ENCODE measurements around the gene BBS9. TPM values are rescaled to one million over a fixed set of nuclear protein-coding genes. Genes with fewer than 3 reads are reported as not detected.

Gene BBS9
- polyA plus RNA-seq, 4 donors = 2.0 to 8.8 (median 3.0) TPM

GRCh38 chr7:33379891-33380525 lies 250.6 kb downstream of the BBS9 start:
- Histone ChIP-seq H3K4me3 (ENCODE audit: low read depth in 1 of 3, low read length in 3 of 3) (no peak overlapping the region), H3K36me3 (ENCODE audit: control insufficient read depth in 3 of 3, insufficient read depth in 2 of 3, low read depth in 1 of 3, low read length in 3 of 3) (peaks cover 0 to 10% (median 0%) of the 10 kb centered on the region in 3 donors), H3K27me3 (ENCODE audit: control insufficient read depth in 3 of 3, insufficient read depth in 3 of 3, low read length in 3 of 3) (no peaks in the 10 kb centered on the region), H3K9me3 (ENCODE audit: control insufficient read depth in 2 of 2, insufficient read depth in 1 of 2, low read depth in 1 of 2, low read length in 1 of 2) (no peaks in the 10 kb centered on the region), H3K4me1 (ENCODE audit: control insufficient read depth in 3 of 3, insufficient read depth in 2 of 3, low read depth in 1 of 3, low read length in 2 of 3) (no peaks in the 10 kb centered on the region), H3K27ac (ENCODE audit: low read depth in 1 of 3, low read length in 2 of 3) (no peak overlapping the region)
- DNase-seq = no peak
- WGBS, 3 donors = 94% methylated on average over 4 of the region's 4 CpGs
- FAIRE-seq = no peak

- WGBS, 3 donors = 91 to 97% (median 91%) methylated on average over 3 of the region's 3 CpGs
- no peak for FAIRE-seq
- no peaks in the 10 kb centered on the region for H3K27me3 ChIP-seq (ENCODE audit: control insufficient read depth in 3 of 3, insufficient read depth in 3 of 3, low read length in 3 of 3)
- H3K9me3 ChIP-seq (ENCODE audit: control insufficient read depth in 2 of 2, insufficient read depth in 1 of 2, low read depth in 1 of 2, low read length in 1 of 2) = no peaks in the 10 kb centered on the region
- no peak for DNase-seq
- no peaks in the 10 kb centered on the region for H3K36me3 ChIP-seq (ENCODE audit: control insufficient read depth in 3 of 3, insufficient read depth in 2 of 3, low read depth in 1 of 3, low read length in 3 of 3)
- no peak overlapping the region for H3K4me3 ChIP-seq (ENCODE audit: low read depth in 1 of 3, low read length in 3 of 3)
- no peaks in the 10 kb centered on the region for H3K4me1 ChIP-seq (ENCODE audit: control insufficient read depth in 3 of 3, insufficient read depth in 2 of 3, low read depth in 1 of 3, low read length in 2 of 3)
- no peak overlapping the region for H3K27ac ChIP-seq (ENCODE audit: low read depth in 1 of 3, low read length in 2 of 3)
These were observed 259.0 kb downstream of the BBS9 start for GRCh38 chr7:33388332-33388731.

DNA sequence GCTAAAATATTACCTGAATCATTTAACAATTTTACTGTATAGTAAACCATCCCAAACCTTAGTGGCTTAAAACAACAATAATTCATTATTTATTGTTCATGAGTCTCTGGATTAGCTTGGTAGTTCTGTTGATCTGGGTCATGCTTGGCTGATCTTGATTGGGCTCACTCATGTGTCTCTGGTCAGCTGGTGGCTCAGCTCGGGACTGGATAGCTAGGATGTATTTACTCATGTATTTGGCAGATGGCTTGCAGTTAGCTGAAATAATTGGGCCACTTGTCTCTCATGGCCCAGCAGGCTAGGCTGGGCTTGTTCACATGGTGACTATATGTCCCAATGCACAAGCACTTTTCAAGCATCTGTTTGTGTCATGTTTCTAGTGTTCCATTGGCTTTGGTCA lies 262.8 kb downstream of the BBS9 start:
- WGBS, 3 donors = 72 to 95% (median 88%) methylated on average over 1 of the region's 1 CpG
- Histone ChIP-seq H3K4me3 (ENCODE audit: low read depth in 1 of 3, low read length in 3 of 3) (no peak overlapping the region), H3K36me3 (ENCODE audit: control insufficient read depth in 3 of 3, insufficient read depth in 2 of 3, low read depth in 1 of 3, low read length in 3 of 3) (no peaks in the 10 kb centered on the region), H3K27ac (ENCODE audit: low read depth in 1 of 3, low read length in 2 of 3) (no peak overlapping the region), H3K27me3 (ENCODE audit: control insufficient read depth in 3 of 3, insufficient read depth in 3 of 3, low read length in 3 of 3) (no peaks in the 10 kb centered on the region), H3K9me3 (ENCODE audit: control insufficient read depth in 2 of 2, insufficient read depth in 1 of 2, low read depth in 1 of 2, low read length in 1 of 2) (no peaks in the 10 kb centered on the region), H3K4me1 (ENCODE audit: control insufficient read depth in 3 of 3, insufficient read depth in 2 of 3, low read depth in 1 of 3, low read length in 2 of 3) (no peaks in the 10 kb centered on the region)
- no peak for FAIRE-seq
- no peak for DNase-seq

- no peak for FAIRE-seq
- Histone ChIP-seq H3K9me3 (ENCODE audit: control insufficient read depth in 2 of 2, insufficient read depth in 1 of 2, low read depth in 1 of 2, low read length in 1 of 2) (no peaks in the 10 kb centered on the region), H3K36me3 (ENCODE audit: control insufficient read depth in 3 of 3, insufficient read depth in 2 of 3, low read depth in 1 of 3, low read length in 3 of 3) (no peaks in the 10 kb centered on the region), H3K27me3 (ENCODE audit: control insufficient read depth in 3 of 3, insufficient read depth in 3 of 3, low read length in 3 of 3) (no peaks in the 10 kb centered on the region), H3K4me1 (ENCODE audit: control insufficient read depth in 3 of 3, insufficient read depth in 2 of 3, low read depth in 1 of 3, low read length in 2 of 3) (no peaks in the 10 kb centered on the region), H3K4me3 (ENCODE audit: low read depth in 1 of 3, low read length in 3 of 3) (no peak overlapping the region), H3K27ac (ENCODE audit: low read depth in 1 of 3, low read length in 2 of 3) (no peak overlapping the region)
- no peak for DNase-seq
These were observed 264.4 kb downstream of the BBS9 start for GRCh38 chr7:33393770-33394169.

DNA sequence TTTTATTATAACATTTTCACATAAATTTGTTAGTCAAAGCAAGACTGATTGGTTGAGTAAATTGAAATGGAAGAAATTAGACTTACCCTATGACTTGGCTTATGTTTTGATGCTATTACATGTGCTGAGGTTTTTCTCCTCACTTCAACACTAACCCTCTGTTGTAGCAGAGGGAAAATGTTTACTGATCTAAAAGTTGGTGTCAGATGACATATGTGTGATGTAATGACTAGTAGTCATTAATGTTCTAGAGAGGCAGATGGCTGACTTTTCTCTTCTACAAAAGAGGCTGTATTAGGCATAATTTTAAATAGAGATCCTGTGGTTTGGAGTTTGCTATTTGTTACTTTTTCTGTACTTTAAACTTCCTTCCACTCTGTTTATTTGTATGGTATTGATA lies 266.0 kb downstream of the BBS9 start:
- Histone ChIP-seq H3K36me3 (ENCODE audit: control insufficient read depth in 3 of 3, insufficient read depth in 2 of 3, low read depth in 1 of 3, low read length in 3 of 3) (no peaks in the 10 kb centered on the region), H3K9me3 (ENCODE audit: control insufficient read depth in 2 of 2, insufficient read depth in 1 of 2, low read depth in 1 of 2, low read length in 1 of 2) (no peaks in the 10 kb centered on the region), H3K27me3 (ENCODE audit: control insufficient read depth in 3 of 3, insufficient read depth in 3 of 3, low read length in 3 of 3) (no peaks in the 10 kb centered on the region), H3K4me3 (ENCODE audit: low read depth in 1 of 3, low read length in 3 of 3) (no peak overlapping the region), H3K4me1 (ENCODE audit: control insufficient read depth in 3 of 3, insufficient read depth in 2 of 3, low read depth in 1 of 3, low read length in 2 of 3) (no peaks in the 10 kb centered on the region), H3K27ac (ENCODE audit: low read depth in 1 of 3, low read length in 2 of 3) (no peak overlapping the region)
- FAIRE-seq (no peak), DNase-seq (no peak)

- DNase-seq (no peak), FAIRE-seq (no peak)
- Histone ChIP-seq H3K27me3 (ENCODE audit: control insufficient read depth in 3 of 3, insufficient read depth in 3 of 3, low read length in 3 of 3) (no peaks in the 10 kb centered on the region), H3K4me1 (ENCODE audit: control insufficient read depth in 3 of 3, insufficient read depth in 2 of 3, low read depth in 1 of 3, low read length in 2 of 3) (no peaks in the 10 kb centered on the region), H3K27ac (ENCODE audit: low read depth in 1 of 3, low read length in 2 of 3) (no peak overlapping the region), H3K4me3 (ENCODE audit: low read depth in 1 of 3, low read length in 3 of 3) (no peak overlapping the region), H3K36me3 (ENCODE audit: control insufficient read depth in 3 of 3, insufficient read depth in 2 of 3, low read depth in 1 of 3, low read length in 3 of 3) (no peaks in the 10 kb centered on the region), H3K9me3 (ENCODE audit: control insufficient read depth in 2 of 2, insufficient read depth in 1 of 2, low read depth in 1 of 2, low read length in 1 of 2) (no peaks in the 10 kb centered on the region)
- 59 to 79% (median 68%) methylated on average over 3 of the region's 3 CpGs for WGBS, 3 donors
These were observed 270.3 kb downstream of the BBS9 start for GRCh38 chr7:33399528-33400213.

DNA sequence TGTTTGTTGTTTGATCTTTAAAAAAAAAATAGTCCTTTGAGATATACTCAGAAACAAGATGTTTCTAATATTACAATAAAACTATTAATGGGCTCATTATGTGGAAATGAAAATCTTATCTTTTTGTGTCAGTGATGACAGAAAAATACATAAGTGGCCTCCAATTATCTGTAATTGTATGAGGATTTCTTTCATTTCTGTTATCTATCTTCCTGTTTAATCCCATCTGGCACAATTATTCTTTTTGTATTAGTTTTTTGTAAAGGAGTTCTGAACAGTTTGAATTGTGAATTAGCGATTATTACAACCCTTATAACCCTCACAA lies 270.8 kb downstream of the BBS9 start:
- WGBS, 3 donors = 33 to 88% (median 42%) methylated on average over 1 of the region's 1 CpG
- H3K4me1 ChIP-seq (ENCODE audit: control insufficient read depth in 3 of 3, insufficient read depth in 2 of 3, low read depth in 1 of 3, low read length in 2 of 3) = no peaks in the 10 kb centered on the region
- FAIRE-seq = peak; percentile 67

DNA sequence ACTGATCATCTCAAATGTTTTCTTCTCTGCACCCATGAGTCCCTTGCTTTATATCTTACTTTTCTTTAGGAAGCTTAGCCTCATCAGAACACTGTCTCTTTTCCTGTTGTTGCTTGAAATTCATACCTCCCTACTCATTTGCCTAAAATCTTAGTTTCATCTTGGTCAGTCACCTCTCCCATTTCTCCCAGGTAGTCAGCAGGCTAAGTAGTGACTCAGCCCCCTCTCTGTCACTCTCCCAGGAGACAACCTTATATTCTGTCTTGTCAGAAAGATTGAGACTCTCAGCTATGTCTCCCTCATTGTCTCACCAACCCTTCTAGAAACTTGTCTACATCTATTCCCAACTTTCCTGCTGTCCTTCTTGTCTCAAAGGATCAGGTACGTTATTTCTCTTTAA lies 280.9 kb downstream of the BBS9 start:
- no peaks in the 10 kb centered on the region for H3K36me3 ChIP-seq (ENCODE audit: control insufficient read depth in 3 of 3, insufficient read depth in 2 of 3, low read depth in 1 of 3, low read length in 3 of 3)
- H3K27ac ChIP-seq (ENCODE audit: low read depth in 1 of 3, low read length in 2 of 3) = no peak overlapping the region
- no peak overlapping the region for H3K4me3 ChIP-seq (ENCODE audit: low read depth in 1 of 3, low read length in 3 of 3)
- 58 to 81% (median 77%) methylated on average over 1 of the region's 1 CpG for WGBS, 3 donors
- no peaks in the 10 kb centered on the region for H3K9me3 ChIP-seq (ENCODE audit: control insufficient read depth in 2 of 2, insufficient read depth in 1 of 2, low read depth in 1 of 2, low read length in 1 of 2)
- H3K27me3 ChIP-seq (ENCODE audit: control insufficient read depth in 3 of 3, insufficient read depth in 3 of 3, low read length in 3 of 3) = no peaks in the 10 kb centered on the region
- no peak for DNase-seq
- FAIRE-seq = no peak
- no peaks in the 10 kb centered on the region for H3K4me1 ChIP-seq (ENCODE audit: control insufficient read depth in 3 of 3, insufficient read depth in 2 of 3, low read depth in 1 of 3, low read length in 2 of 3)

More for the DNA sequence above, 270.8 kb downstream of the BBS9 start:
- H3K27ac ChIP-seq (ENCODE audit: low read depth in 1 of 3, low read length in 2 of 3) = no peak overlapping the region
- H3K9me3 ChIP-seq (ENCODE audit: control insufficient read depth in 2 of 2, insufficient read depth in 1 of 2, low read depth in 1 of 2, low read length in 1 of 2) = no peaks in the 10 kb centered on the region
- no peaks in the 10 kb centered on the region for H3K27me3 ChIP-seq (ENCODE audit: control insufficient read depth in 3 of 3, insufficient read depth in 3 of 3, low read length in 3 of 3)
- H3K36me3 ChIP-seq (ENCODE audit: control insufficient read depth in 3 of 3, insufficient read depth in 2 of 3, low read depth in 1 of 3, low read length in 3 of 3) = no peaks in the 10 kb centered on the region
- H3K4me3 ChIP-seq (ENCODE audit: low read depth in 1 of 3, low read length in 3 of 3) = no peak overlapping the region
- DNase-seq = no peak

DNA sequence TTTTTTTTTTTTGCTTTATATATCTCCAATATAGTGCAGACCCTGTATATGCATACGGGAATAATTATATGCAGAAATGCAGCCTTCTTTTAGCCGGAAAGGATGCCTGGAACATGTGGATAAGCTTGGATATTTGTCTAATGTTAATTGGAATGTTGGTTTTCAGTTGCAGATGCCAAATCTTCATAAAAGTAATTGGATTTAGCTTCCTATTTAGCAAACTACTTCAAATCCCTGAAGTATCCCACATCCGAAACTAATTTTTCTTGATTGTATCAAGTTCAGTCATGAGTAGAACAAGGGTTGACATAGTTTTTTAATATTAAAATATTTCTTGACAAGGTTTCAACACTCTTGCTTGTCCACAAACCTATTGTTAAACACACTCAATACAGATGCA lies 281.7 kb downstream of the BBS9 start:
- Histone ChIP-seq H3K27me3 (ENCODE audit: control insufficient read depth in 3 of 3, insufficient read depth in 3 of 3, low read length in 3 of 3) (no peaks in the 10 kb centered on the region), H3K9me3 (ENCODE audit: control insufficient read depth in 2 of 2, insufficient read depth in 1 of 2, low read depth in 1 of 2, low read length in 1 of 2) (no peaks in the 10 kb centered on the region), H3K27ac (ENCODE audit: low read depth in 1 of 3, low read length in 2 of 3) (no peak overlapping the region), H3K4me1 (ENCODE audit: control insufficient read depth in 3 of 3, insufficient read depth in 2 of 3, low read depth in 1 of 3, low read length in 2 of 3) (no peaks in the 10 kb centered on the region), H3K4me3 (ENCODE audit: low read depth in 1 of 3, low read length in 3 of 3) (no peak overlapping the region), H3K36me3 (ENCODE audit: control insufficient read depth in 3 of 3, insufficient read depth in 2 of 3, low read depth in 1 of 3, low read length in 3 of 3) (no peaks in the 10 kb centered on the region)
- FAIRE-seq (no peak), DNase-seq (no peak)
- WGBS, 3 donors = 84 to 97% (median 88%) methylated on average over 3 of the region's 3 CpGs

All from small intestine (tissue), 7 donors.